ENCODE measurements around the gene APBB3. TPM values are rescaled to one million over a fixed set of nuclear protein-coding genes. Genes with fewer than 3 reads are reported as not detected.

The APBB3 gene
- total RNA-seq, 1 donor from 2014 or later: 47.8 TPM

DNA sequence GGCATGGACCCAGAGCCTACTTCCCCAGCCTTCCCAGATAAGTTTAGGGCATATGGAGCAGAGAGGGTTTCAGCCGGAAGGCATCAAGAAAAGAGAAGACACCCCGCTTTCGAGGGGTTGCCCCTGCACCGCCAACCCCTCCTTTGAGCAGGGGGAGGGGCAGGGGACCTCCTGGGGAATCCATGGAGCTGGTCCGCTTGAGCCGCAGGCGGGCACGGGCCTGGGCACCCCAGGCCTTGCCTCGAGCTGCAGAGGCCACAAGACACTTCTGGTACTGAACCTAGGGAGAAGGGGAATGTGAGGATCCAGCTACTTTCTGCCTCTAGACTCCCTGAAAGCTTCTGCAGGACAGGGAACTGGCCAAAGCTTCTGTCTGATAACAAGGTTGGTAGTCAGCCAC is 5.9 kb downstream of the APBB3 start:
- no peak overlapping the region for H3K4me3 Mint-ChIP-seq (ENCODE audit: low read depth)
- no peaks in the 10 kb centered on the region for H3K9me3 Mint-ChIP-seq (ENCODE audit: low read depth)
- DNase-seq (ENCODE audit: low spot score, unreplicated experiment): no peak
- H3K27me3 Mint-ChIP-seq: no peaks in the 10 kb centered on the region
- H3K36me3 Mint-ChIP-seq (ENCODE audit: insufficient read depth): peaks cover 2% of the 10 kb centered on the region
- TF ChIP-seq, protein P1, sequence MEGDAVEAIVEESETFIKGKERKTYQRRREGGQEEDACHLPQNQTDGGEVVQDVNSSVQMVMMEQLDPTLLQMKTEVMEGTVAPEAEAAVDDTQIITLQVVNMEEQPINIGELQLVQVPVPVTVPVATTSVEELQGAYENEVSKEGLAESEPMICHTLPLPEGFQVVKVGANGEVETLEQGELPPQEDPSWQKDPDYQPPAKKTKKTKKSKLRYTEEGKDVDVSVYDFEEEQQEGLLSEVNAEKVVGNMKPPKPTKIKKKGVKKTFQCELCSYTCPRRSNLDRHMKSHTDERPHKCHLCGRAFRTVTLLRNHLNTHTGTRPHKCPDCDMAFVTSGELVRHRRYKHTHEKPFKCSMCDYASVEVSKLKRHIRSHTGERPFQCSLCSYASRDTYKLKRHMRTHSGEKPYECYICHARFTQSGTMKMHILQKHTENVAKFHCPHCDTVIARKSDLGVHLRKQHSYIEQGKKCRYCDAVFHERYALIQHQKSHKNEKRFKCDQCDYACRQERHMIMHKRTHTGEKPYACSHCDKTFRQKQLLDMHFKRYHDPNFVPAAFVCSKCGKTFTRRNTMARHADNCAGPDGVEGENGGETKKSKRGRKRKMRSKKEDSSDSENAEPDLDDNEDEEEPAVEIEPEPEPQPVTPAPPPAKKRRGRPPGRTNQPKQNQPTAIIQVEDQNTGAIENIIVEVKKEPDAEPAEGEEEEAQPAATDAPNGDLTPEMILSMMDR (IDR thresholded peaks at IDR 0.05; ENCODE audit: unreplicated experiment): no peak
- H3K27ac Mint-ChIP-seq: peak overlapping the region; percentile 98
- H3K4me1 Mint-ChIP-seq (ENCODE audit: low read depth): peaks cover 24% of the 10 kb centered on the region

DNA sequence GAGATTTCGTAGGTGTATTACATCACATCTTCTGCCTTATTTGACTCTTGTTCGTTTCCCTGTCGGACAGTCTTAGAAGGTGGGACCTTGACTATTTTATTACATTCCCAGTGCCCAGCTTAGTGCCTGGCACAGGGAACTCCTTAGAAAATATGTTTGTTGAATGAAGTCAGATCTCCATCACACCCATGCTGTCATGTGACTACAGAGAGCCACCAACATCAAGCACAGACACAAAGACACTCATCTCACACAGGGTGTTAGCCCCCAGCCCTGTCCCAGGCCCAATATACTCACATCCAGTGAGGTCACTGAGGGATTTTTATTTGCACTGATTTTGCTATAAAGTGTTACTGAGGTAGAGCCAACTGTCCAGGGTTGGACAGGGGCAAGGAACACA is 6.4 kb downstream of the APBB3 start:
- no peak for DNase-seq (ENCODE audit: low spot score, unreplicated experiment)
- Mint-ChIP-seq H3K27ac (peak overlapping the region; percentile 98), H3K36me3 (ENCODE audit: insufficient read depth) (peaks cover 5% of the 10 kb centered on the region), H3K27me3 (no peaks in the 10 kb centered on the region), H3K4me3 (ENCODE audit: low read depth) (peak overlapping the region; percentile 92), H3K9me3 (ENCODE audit: low read depth) (no peaks in the 10 kb centered on the region), H3K4me1 (ENCODE audit: low read depth) (peaks cover 22% of the 10 kb centered on the region)
- TF ChIP-seq, protein P1 (IDR thresholded peaks at IDR 0.05; ENCODE audit: unreplicated experiment): no peak

DNA sequence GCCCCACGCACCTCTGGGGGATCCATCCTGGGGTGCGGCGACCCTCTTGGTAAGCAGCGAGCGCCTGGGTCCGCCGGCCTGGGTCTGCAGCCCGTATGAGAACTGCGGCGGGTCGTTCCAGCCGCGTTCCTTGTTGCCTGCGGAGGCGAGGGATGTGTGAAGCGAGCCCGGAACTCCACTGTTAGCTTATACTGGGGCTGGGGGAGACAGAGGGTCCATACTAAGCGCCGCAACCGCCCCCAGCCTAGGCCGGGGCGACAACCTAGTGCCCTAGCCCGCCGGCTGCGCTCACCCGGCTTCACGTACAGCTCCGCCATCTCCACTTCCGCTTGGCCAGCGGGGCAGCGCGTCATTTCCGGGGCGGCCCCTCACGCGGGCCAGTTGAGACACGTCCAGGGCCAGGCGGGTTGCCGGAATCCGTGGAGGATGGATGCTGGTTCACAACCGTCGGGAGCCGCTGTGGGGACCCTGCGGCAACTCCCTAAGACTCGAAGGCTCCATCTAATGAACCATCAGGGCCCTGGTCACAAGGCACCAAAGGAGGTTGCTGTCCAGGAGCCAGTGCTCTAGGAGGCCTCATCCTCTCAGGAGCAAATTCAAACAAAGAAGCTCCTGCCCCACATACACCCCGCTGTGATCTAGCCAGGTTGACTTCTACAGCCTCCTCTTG is 7.1 kb downstream of the APBB3 start, which contains the start of gene SRA1:
Gene SRA1, minus strand, starts transcription at position 338 of the 670 bp plus-strand sequence. Its CDS starts 21 bp downstream, at position 317.
- peak within 1 kb of the TSS; percentile 92 for H3K4me3 Mint-ChIP-seq (ENCODE audit: low read depth)
- H3K4me1 Mint-ChIP-seq (ENCODE audit: low read depth): peaks cover 21% of the 10 kb centered on the region
- TF ChIP-seq, protein P1 (IDR thresholded peaks at IDR 0.05; ENCODE audit: unreplicated experiment): no peak
- no peaks in the 10 kb centered on the region for H3K27me3 Mint-ChIP-seq
- peak within 1 kb of the TSS; percentile 98 for H3K27ac Mint-ChIP-seq
- no peaks in the 10 kb centered on the region for H3K9me3 Mint-ChIP-seq (ENCODE audit: low read depth)
- DNase-seq (ENCODE audit: low spot score, unreplicated experiment): peak; percentile 84
- H3K36me3 Mint-ChIP-seq (ENCODE audit: insufficient read depth): peaks cover 6% of the 10 kb centered on the region

DNA sequence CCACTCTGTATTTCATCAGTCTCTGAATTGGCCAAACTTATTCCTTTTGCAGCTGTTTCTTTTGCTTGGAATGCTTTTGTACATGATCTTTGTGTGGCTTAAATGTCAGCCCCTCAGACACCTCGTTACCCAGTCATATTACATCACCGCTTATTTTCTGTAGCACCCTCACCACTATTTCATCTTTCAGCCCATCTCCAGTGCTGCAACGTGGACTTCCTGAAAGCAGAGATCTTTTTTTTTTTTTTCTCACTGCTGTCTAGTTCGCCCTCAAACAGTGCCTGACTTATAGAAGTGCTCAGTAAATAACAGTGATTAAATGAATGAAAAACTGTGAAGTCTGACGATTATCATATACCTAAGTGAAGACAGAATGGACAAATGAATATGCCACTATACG is 8.0 kb downstream of the APBB3 start:
- no peaks in the 10 kb centered on the region for H3K27me3 Mint-ChIP-seq
- no peak for DNase-seq (ENCODE audit: low spot score, unreplicated experiment)
- TF ChIP-seq, protein P1 (IDR thresholded peaks at IDR 0.05; ENCODE audit: unreplicated experiment): no peak
- H3K36me3 Mint-ChIP-seq (ENCODE audit: insufficient read depth): peaks cover 6% of the 10 kb centered on the region
- peak overlapping the region; percentile 98 for H3K27ac Mint-ChIP-seq
- no peaks in the 10 kb centered on the region for H3K9me3 Mint-ChIP-seq (ENCODE audit: low read depth)
- H3K4me1 Mint-ChIP-seq (ENCODE audit: low read depth): peaks cover 21% of the 10 kb centered on the region
- H3K4me3 Mint-ChIP-seq (ENCODE audit: low read depth): peak overlapping the region; percentile 92

DNA sequence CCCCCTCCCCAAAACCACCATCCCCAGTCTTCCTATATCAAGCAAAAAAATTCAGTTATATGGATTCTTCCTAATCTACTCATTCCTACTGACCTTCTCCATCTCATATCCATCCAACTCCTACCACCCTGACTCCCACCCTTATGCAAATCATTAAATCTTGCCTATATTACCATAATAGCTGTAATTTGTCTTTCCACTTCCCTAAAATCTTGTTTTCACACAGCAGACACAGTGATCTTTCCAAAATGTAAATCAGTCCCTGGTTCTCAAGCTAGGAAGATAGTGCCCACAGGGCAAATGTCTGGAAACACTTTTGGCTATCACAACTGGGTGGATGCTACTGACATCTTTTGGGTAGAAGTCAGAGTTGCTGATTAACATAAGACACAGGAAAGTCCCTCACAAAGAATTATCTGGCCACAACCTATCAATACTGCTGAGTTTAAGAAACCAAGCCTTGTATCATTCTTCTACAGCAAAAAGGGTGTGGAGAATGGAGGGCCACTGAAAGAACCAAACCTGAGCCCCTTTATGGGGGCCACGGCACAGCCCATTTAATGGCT is 8.6 kb downstream of the APBB3 start:
- Mint-ChIP-seq H3K9me3 (ENCODE audit: low read depth) (no peaks in the 10 kb centered on the region), H3K27ac (no peak overlapping the region), H3K36me3 (ENCODE audit: insufficient read depth) (peaks cover 9% of the 10 kb centered on the region), H3K4me1 (ENCODE audit: low read depth) (peaks cover 21% of the 10 kb centered on the region), H3K4me3 (ENCODE audit: low read depth) (peak overlapping the region; percentile 92), H3K27me3 (no peaks in the 10 kb centered on the region)
- no peak for DNase-seq (ENCODE audit: low spot score, unreplicated experiment)
- TF ChIP-seq, protein P1 (IDR thresholded peaks at IDR 0.05; ENCODE audit: unreplicated experiment): no peak

All from progenitor cell of endocrine pancreas (in vitro differentiated cells).